SK-N-SH treated with all-trans-retinoic acid at 6 μM for 48 hours (cell line): Measurements from ENCODE around the gene REC114.

Source experiments
- ATAC-seq: fragments of 200-7000 bp; cut with Tn5 transposase; 3 replicates; pipeline ENCODE4 v1.9.1; 2020; ENCODE audit warnings: mild to moderate bottlenecking, moderate library complexity
- ARNTL ChIP-seq: fragments of 450-650 bp; formaldehyde crosslinking; IDR thresholded peaks from 2 replicates; pipeline ENCODE4 v1.5.0; 2020; ENCODE audit warnings: low read depth, mild to moderate bottlenecking, moderate library complexity, borderline replicate concordance
- BACH2 ChIP-seq: fragments of 250-450 bp; sonication (Bioruptor Pico); IDR thresholded peaks from 2 replicates; pipeline ENCODE4 v1.9.0; 2021; ENCODE audit warnings: mild to moderate bottlenecking, borderline replicate concordance
- CSDC2 ChIP-seq: fragments of 250-450 bp; sonication (Bioruptor Pico); IDR thresholded peaks from 2 replicates; pipeline ENCODE4 v1.5.0; 2020; ENCODE audit warnings: mild to moderate bottlenecking, moderate library complexity
- ESRRG ChIP-seq: fragments of 250-450 bp; sonication (Bioruptor Pico); IDR thresholded peaks from 2 replicates; pipeline ENCODE4 v1.6.1; 2021; ENCODE audit warnings: mild to moderate bottlenecking
- ISL1 ChIP-seq: fragments of 250-450 bp; sonication (Bioruptor Pico); IDR thresholded peaks from 2 replicates; pipeline ENCODE4 v2.1.2; 2022; ENCODE audit warnings: mild to moderate bottlenecking, moderate library complexity
- OSR1 ChIP-seq: fragments of 250-450 bp; sonication (Bioruptor Pico); IDR thresholded peaks from 2 replicates; pipeline ENCODE4 v1.8.0; 2022; ENCODE audit warnings: moderate library complexity, mild to moderate bottlenecking, inconsistent platforms
- PPARA ChIP-seq: fragments of 250-450 bp; sonication (Bioruptor Pico); IDR thresholded peaks from 2 replicates; pipeline ENCODE4 v1.5.0; 2020; ENCODE audit warnings: mild to moderate bottlenecking, borderline replicate concordance
- RARB ChIP-seq: fragments of 250-450 bp; sonication (Bioruptor Pico); IDR thresholded peaks from 2 replicates; pipeline ENCODE4 v1.8.0; 2021; ENCODE audit warnings: mild to moderate bottlenecking, moderate library complexity
- SNAI2 ChIP-seq: fragments of 250-450 bp; sonication (Bioruptor Pico); IDR thresholded peaks from 2 replicates; pipeline ENCODE4 v1.5.0; 2020; ENCODE audit warnings: mild to moderate bottlenecking, moderate library complexity
- TCF4 ChIP-seq: fragments of 250-450 bp; sonication (Bioruptor Pico); IDR thresholded peaks from 2 replicates; pipeline ENCODE4 v1.8.0; 2021; ENCODE audit warnings: mild to moderate bottlenecking, moderate library complexity, borderline replicate concordance
- TOX ChIP-seq: fragments of 250-450 bp; sonication (Bioruptor Pico); IDR thresholded peaks from 2 replicates; pipeline ENCODE4 v1.8.0; 2021; ENCODE audit warnings: mild to moderate bottlenecking, moderate library complexity, borderline replicate concordance
- ZC3H10 ChIP-seq: fragments of 250-450 bp; sonication (Bioruptor Pico); IDR thresholded peaks from 2 replicates; pipeline ENCODE4 v1.5.1; 2021; ENCODE audit warnings: mild to moderate bottlenecking, moderate library complexity
- ZFP3 ChIP-seq: fragments of 250-450 bp; sonication (Bioruptor Pico); IDR thresholded peaks from 2 replicates; pipeline ENCODE4 v1.5.0; 2020; ENCODE audit warnings: mild to moderate bottlenecking, moderate library complexity
- ZFP30 ChIP-seq: fragments of 450-650 bp; formaldehyde crosslinking; IDR thresholded peaks from 2 replicates; pipeline ENCODE4 v1.5.0; 2022; ENCODE audit warnings: mild to moderate bottlenecking, moderate library complexity
- ZNF565 ChIP-seq: fragments of 450-650 bp; formaldehyde crosslinking; conservative IDR thresholded peaks from 2 replicates; pipeline ENCODE4 v1.5.0; 2020; ENCODE audit warnings: low read depth, mild to moderate bottlenecking, moderate library complexity
- ZNF70 ChIP-seq: fragments of 450-650 bp; formaldehyde crosslinking; IDR thresholded peaks from 2 replicates; pipeline ENCODE4 v1.5.0; 2020; ENCODE audit warnings: mild to moderate bottlenecking, moderate library complexity
- ZNF8 ChIP-seq: fragments of 450-650 bp; formaldehyde crosslinking; IDR thresholded peaks from 2 replicates; pipeline ENCODE4 v1.5.0; 2020; ENCODE audit warnings: mild to moderate bottlenecking, moderate library complexity
- TF ChIP-seq, protein P1 (sequence below): fragments of 250-450 bp; sonication (Bioruptor Pico); IDR thresholded peaks from 2 replicates; pipeline ENCODE4 v1.8.0; 2020; ENCODE audit warnings: mild to moderate bottlenecking, moderate library complexity, borderline replicate concordance
- TF ChIP-seq, protein P2 (sequence below): fragments of 250-450 bp; sonication (Bioruptor Pico); IDR thresholded peaks from 2 replicates; pipeline ENCODE4 v1.5.0; 2020; ENCODE audit warnings: mild to moderate bottlenecking, moderate library complexity
- TF ChIP-seq, protein P3 (sequence below): fragments of 250-450 bp; sonication (Bioruptor Pico); IDR thresholded peaks from 2 replicates; pipeline ENCODE4 v1.5.1; 2021; ENCODE audit warnings: mild to moderate bottlenecking, moderate library complexity
- TF ChIP-seq, protein P4 (sequence below): fragments of 250-450 bp; sonication (Bioruptor Pico); IDR thresholded peaks from 2 replicates; pipeline ENCODE4 v1.8.0; 2021; ENCODE audit warnings: low read depth, mild to moderate bottlenecking, moderate library complexity, borderline replicate concordance
- TF ChIP-seq, protein P5 (sequence below): fragments of 250-450 bp; sonication (Bioruptor Pico); IDR thresholded peaks from 2 replicates; pipeline ENCODE4 v1.5.1; 2020; ENCODE audit warnings: low read depth, mild to moderate bottlenecking, moderate library complexity

Gene REC114

DNA sequence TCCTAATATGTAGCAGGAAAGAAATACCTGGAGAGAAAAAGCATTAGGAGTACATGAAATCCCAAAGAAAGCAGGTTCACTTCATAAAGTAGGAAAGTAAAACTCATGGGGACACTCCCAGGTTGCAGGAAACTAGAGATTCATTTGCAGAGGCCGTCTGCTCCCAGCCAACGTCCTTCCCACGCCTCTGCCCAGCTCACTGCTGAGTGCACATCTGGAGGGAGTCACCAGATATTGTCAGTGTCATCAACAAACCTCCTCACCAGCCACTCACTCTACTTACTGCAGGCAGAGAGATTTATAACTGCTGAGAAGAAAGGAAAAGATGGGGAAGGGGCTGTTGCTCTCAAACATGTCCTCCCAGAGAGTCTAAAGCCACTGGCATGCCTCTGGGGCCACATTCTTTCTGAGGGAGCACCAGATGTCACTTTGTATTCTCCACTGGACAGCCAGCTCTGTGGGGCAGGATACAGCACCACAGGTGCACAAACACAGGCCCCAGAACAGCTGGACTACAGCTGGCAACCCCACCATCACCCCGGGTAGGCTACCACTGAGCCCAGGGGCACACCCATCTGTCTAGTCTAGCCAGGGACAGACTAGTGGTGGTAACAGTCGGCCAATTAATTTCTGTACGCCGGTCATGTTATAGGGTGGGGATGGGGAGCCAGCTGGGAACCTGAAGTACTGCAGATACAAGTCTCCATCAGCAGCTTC is 125.8 kb downstream of the REC114 start:
- ATAC-seq = no peak
- TF ChIP-seq TCF4 (CRISPR knock-in tag) (no peak), TOX (CRISPR knock-in tag) (no peak), OSR1 (CRISPR knock-in tag) (no peak), SNAI2 (CRISPR knock-in tag) (no peak), PPARA (no peak), ZFP30 (CRISPR knock-in tag) (no peak), ZNF8 (CRISPR knock-in tag) (no peak), ZC3H10 (CRISPR knock-in tag) (no peak), ZNF70 (CRISPR knock-in tag) (no peak), ESRRG (CRISPR knock-in tag) (no peak), CSDC2 (CRISPR knock-in tag) (no peak), BACH2 (CRISPR knock-in tag) (no peak), ARNTL (no peak), RARB (CRISPR knock-in tag) (no peak), ZFP3 (CRISPR knock-in tag) (no peak)
- TF ChIP-seq, protein P1, sequence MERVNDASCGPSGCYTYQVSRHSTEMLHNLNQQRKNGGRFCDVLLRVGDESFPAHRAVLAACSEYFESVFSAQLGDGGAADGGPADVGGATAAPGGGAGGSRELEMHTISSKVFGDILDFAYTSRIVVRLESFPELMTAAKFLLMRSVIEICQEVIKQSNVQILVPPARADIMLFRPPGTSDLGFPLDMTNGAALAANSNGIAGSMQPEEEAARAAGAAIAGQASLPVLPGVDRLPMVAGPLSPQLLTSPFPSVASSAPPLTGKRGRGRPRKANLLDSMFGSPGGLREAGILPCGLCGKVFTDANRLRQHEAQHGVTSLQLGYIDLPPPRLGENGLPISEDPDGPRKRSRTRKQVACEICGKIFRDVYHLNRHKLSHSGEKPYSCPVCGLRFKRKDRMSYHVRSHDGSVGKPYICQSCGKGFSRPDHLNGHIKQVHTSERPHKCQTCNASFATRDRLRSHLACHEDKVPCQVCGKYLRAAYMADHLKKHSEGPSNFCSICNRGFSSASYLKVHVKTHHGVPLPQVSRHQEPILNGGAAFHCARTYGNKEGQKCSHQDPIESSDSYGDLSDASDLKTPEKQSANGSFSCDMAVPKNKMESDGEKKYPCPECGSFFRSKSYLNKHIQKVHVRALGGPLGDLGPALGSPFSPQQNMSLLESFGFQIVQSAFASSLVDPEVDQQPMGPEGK (CRISPR knock-in tag) = no peak
- TF ChIP-seq, protein P2, sequence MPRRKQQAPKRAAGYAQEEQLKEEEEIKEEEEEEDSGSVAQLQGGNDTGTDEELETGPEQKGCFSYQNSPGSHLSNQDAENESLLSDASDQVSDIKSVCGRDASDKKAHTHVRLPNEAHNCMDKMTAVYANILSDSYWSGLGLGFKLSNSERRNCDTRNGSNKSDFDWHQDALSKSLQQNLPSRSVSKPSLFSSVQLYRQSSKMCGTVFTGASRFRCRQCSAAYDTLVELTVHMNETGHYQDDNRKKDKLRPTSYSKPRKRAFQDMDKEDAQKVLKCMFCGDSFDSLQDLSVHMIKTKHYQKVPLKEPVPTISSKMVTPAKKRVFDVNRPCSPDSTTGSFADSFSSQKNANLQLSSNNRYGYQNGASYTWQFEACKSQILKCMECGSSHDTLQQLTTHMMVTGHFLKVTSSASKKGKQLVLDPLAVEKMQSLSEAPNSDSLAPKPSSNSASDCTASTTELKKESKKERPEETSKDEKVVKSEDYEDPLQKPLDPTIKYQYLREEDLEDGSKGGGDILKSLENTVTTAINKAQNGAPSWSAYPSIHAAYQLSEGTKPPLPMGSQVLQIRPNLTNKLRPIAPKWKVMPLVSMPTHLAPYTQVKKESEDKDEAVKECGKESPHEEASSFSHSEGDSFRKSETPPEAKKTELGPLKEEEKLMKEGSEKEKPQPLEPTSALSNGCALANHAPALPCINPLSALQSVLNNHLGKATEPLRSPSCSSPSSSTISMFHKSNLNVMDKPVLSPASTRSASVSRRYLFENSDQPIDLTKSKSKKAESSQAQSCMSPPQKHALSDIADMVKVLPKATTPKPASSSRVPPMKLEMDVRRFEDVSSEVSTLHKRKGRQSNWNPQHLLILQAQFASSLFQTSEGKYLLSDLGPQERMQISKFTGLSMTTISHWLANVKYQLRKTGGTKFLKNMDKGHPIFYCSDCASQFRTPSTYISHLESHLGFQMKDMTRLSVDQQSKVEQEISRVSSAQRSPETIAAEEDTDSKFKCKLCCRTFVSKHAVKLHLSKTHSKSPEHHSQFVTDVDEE (CRISPR knock-in tag) = no peak
- TF ChIP-seq, protein P3, sequence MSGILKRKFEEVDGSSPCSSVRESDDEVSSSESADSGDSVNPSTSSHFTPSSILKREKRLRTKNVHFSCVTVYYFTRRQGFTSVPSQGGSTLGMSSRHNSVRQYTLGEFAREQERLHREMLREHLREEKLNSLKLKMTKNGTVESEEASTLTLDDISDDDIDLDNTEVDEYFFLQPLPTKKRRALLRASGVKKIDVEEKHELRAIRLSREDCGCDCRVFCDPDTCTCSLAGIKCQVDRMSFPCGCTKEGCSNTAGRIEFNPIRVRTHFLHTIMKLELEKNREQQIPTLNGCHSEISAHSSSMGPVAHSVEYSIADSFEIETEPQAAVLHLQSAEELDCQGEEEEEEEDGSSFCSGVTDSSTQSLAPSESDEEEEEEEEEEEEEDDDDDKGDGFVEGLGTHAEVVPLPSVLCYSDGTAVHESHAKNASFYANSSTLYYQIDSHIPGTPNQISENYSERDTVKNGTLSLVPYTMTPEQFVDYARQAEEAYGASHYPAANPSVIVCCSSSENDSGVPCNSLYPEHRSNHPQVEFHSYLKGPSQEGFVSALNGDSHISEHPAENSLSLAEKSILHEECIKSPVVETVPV = no peak
- TF ChIP-seq, protein P4, sequence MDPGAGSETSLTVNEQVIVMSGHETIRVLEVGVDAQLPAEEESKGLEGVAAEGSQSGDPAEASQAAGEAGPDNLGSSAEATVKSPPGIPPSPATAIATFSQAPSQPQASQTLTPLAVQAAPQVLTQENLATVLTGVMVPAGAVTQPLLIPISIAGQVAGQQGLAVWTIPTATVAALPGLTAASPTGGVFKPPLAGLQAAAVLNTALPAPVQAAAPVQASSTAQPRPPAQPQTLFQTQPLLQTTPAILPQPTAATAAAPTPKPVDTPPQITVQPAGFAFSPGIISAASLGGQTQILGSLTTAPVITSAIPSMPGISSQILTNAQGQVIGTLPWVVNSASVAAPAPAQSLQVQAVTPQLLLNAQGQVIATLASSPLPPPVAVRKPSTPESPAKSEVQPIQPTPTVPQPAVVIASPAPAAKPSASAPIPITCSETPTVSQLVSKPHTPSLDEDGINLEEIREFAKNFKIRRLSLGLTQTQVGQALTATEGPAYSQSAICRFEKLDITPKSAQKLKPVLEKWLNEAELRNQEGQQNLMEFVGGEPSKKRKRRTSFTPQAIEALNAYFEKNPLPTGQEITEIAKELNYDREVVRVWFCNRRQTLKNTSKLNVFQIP (CRISPR knock-in tag) = no peak

DNA sequence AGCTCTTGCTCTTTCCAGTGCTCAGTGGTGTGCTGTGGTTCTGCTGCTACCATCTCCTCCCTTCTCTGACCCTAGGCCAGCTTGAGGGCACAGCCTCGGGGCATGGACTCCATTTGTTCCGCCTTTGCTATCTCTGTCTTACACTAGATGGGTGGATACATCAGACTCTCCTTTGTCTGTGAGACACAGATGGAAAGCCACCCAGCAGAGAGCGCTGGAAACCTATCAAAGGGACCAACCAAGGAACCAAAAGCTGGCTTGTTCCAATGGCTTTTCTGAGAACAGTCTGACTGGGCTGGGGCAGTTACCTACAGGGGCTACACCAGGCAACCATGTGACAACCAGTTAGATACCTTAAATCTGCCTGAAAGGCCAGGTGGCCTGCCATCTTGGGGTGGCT is 126.4 kb downstream of the REC114 start:
- no peak for ATAC-seq
- TF ChIP-seq ZFP30 (CRISPR knock-in tag) (no peak), ZNF565 (CRISPR knock-in tag) (no peak), ZNF8 (CRISPR knock-in tag) (no peak), ESRRG (CRISPR knock-in tag) (no peak), BACH2 (CRISPR knock-in tag) (no peak), ZC3H10 (CRISPR knock-in tag) (no peak), ISL1 (no peak), RARB (CRISPR knock-in tag) (no peak), PPARA (no peak), ZFP3 (CRISPR knock-in tag) (no peak)
- TF ChIP-seq, protein P5, sequence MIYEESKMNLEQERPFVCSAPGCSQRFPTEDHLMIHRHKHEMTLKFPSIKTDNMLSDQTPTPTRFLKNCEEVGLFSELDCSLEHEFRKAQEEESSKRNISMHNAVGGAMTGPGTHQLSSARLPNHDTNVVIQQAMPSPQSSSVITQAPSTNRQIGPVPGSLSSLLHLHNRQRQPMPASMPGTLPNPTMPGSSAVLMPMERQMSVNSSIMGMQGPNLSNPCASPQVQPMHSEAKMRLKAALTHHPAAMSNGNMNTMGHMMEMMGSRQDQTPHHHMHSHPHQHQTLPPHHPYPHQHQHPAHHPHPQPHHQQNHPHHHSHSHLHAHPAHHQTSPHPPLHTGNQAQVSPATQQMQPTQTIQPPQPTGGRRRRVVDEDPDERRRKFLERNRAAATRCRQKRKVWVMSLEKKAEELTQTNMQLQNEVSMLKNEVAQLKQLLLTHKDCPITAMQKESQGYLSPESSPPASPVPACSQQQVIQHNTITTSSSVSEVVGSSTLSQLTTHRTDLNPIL = no peak
